Right forelimb (tissue), 1 donor: ENCODE data around the gene ZDHHC1.
"Not testable (repeated sequence)": the region's sequence is repeated elsewhere in the genome, so short reads cannot be mapped to it uniquely, and the experiment has no call there.

ENCODE experiments used
- DNase-seq: peaks from one replicate; pipeline ENCODE4 v3.0.0-alpha.2; 2018

Gene ZDHHC1

GRCh38 chr16:67392301-67393059 lies 23.8 kb downstream of the ZDHHC1 start:
- no peak for DNase-seq

- no peak for DNase-seq
Measured at GRCh38 chr16:67391424-67392300, 24.6 kb downstream of the ZDHHC1 start.

- peak; percentile 10 for DNase-seq
Measured at GRCh38 chr16:67390816-67391423, 25.4 kb downstream of the ZDHHC1 start.

- DNase-seq, result peak; percentile 24
Measured at GRCh38 chr16:67389911-67390815, 26.1 kb downstream of the ZDHHC1 start.

- DNase-seq, result no peak
Measured at GRCh38 chr16:67388591-67388990, 27.7 kb downstream of the ZDHHC1 start.

GRCh38 chr16:67388191-67388590 lies 28.1 kb downstream of the ZDHHC1 start:
- DNase-seq, result no peak

- DNase-seq, result no peak
Measured at GRCh38 chr16:67387479-67388079, 28.7 kb downstream of the ZDHHC1 start.

- no peak for DNase-seq
Measured at GRCh38 chr16:67386861-67387455, 29.3 kb downstream of the ZDHHC1 start.

GRCh38 chr16:67384778-67385510 lies 31.3 kb downstream of the ZDHHC1 start:
- no peak for DNase-seq

- DNase-seq, result no peak
Measured at GRCh38 chr16:67383284-67383683, 33.0 kb downstream of the ZDHHC1 start.

GRCh38 chr16:67378642-67379041 lies 37.6 kb downstream of the ZDHHC1 start:
- DNase-seq, result no peak

GRCh38 chr16:67376012-67376411 lies 40.3 kb downstream of the ZDHHC1 start:
- DNase-seq, result not testable (repeated sequence)

GRCh38 chr16:67372664-67373063 lies 43.6 kb downstream of the ZDHHC1 start:
- DNase-seq, result no peak

- DNase-seq, result no peak
Measured at GRCh38 chr16:67370661-67371060, 45.6 kb downstream of the ZDHHC1 start.

GRCh38 chr16:67364600-67365235 lies 51.6 kb downstream of the ZDHHC1 start:
- DNase-seq, result no peak

GRCh38 chr16:67361038-67361437 lies 55.2 kb downstream of the ZDHHC1 start:
- DNase-seq, result no peak

- not testable (repeated sequence) for DNase-seq
Measured at GRCh38 chr16:67359540-67360269, 56.6 kb downstream of the ZDHHC1 start.

GRCh38 chr16:67357561-67357960 lies 58.7 kb downstream of the ZDHHC1 start:
- no peak for DNase-seq

- DNase-seq, result no peak
Measured at GRCh38 chr16:67356396-67356795, 59.9 kb downstream of the ZDHHC1 start.

- not testable (repeated sequence) for DNase-seq
Measured at GRCh38 chr16:67352463-67352862, 63.8 kb downstream of the ZDHHC1 start.
